Measurements from ENCODE around the gene ZNF536.
"Not testable (repeated sequence)": the region's sequence is repeated elsewhere in the genome, so short reads cannot be mapped to it uniquely, and the experiment has no call there.

ZNF536 gene

GRCh38 chr19:30341611-30342201 lies 30.5 kb upstream of the ZNF536 start:
- no peak for TF ChIP-seq CTCF (conservative IDR thresholded peaks at IDR 0.05; ENCODE audit: control insufficient read depth, insufficient read depth, low read depth, low read length)
- no peak overlapping the region for H3K4me3 ChIP-seq (ENCODE audit: control insufficient read depth, low read depth, low read length)
- no peak for DNase-seq (ENCODE audit: low read depth)

- no peak overlapping the region for H3K4me3 ChIP-seq (ENCODE audit: control insufficient read depth, low read depth, low read length)
- no peak for DNase-seq (ENCODE audit: low read depth)
- TF ChIP-seq CTCF (conservative IDR thresholded peaks at IDR 0.05; ENCODE audit: control insufficient read depth, insufficient read depth, low read depth, low read length) = no peak
Measured at GRCh38 chr19:30342901-30343300, 29.3 kb upstream of the ZNF536 start.

GRCh38 chr19:30344446-30345425 lies 27.4 kb upstream of the ZNF536 start:
- no peak for DNase-seq (ENCODE audit: low read depth)
- TF ChIP-seq CTCF (conservative IDR thresholded peaks at IDR 0.05; ENCODE audit: control insufficient read depth, insufficient read depth, low read depth, low read length) = no peak
- H3K4me3 ChIP-seq (ENCODE audit: control insufficient read depth, low read depth, low read length) = no peak overlapping the region

GRCh38 chr19:30345686-30346085 lies 26.5 kb upstream of the ZNF536 start:
- H3K4me3 ChIP-seq (ENCODE audit: control insufficient read depth, low read depth, low read length) = no peak overlapping the region
- no peak for TF ChIP-seq CTCF (conservative IDR thresholded peaks at IDR 0.05; ENCODE audit: control insufficient read depth, insufficient read depth, low read depth, low read length)

GRCh38 chr19:30346468-30346867 lies 25.7 kb upstream of the ZNF536 start:
- not testable (repeated sequence) for DNase-seq (ENCODE audit: low read depth); H3K4me3 ChIP-seq (ENCODE audit: control insufficient read depth, low read depth, low read length)

More at GRCh38 chr19:30345686-30346085, 26.5 kb upstream of the ZNF536 start:
- DNase-seq (ENCODE audit: low read depth) = no peak

- no peak for TF ChIP-seq CTCF (conservative IDR thresholded peaks at IDR 0.05; ENCODE audit: control insufficient read depth, insufficient read depth, low read depth, low read length)
- no peak overlapping the region for H3K4me3 ChIP-seq (ENCODE audit: control insufficient read depth, low read depth, low read length)
- no peak for DNase-seq (ENCODE audit: low read depth)
Measured at GRCh38 chr19:30349131-30349730, 23.0 kb upstream of the ZNF536 start.

Measured in fibroblast of mammary gland (primary cell).